GM18499 (cell line): ENCODE measurements around the gene PRR22.
"Not testable (repeated sequence)": the region's sequence is repeated elsewhere in the genome, so short reads cannot be mapped to it uniquely, and the experiment has no call there.

ENCODE experiments used
- ATAC-seq: cut with Tn5 transposase; IDR thresholded peaks from one replicate; pipeline ENCODE4 v1.9.1; 2021; ENCODE audit warnings: moderate number of reproducible peaks; ENCODE audit not compliant: insufficient read depth, unreplicated experiment

PRR22 gene

DNA sequence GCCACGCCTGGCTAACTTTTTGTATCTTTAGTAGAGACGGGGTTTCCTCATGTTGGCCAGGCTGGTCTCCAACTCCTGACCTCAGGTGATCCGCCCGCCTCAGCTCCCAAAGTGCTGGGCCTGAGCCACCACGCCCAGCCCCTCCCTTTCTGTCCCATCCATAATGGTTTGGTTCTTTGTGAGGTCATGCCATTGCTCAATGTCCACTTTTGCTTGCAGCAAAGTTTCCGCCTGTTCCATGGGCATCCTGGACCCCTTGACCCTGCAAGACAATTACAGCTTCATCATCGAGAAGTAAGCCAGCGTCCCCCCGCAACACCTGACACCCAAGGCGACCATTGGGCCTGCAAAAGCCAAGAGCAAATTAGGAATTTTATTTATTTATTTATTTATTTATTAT, 16.6 kb downstream of the PRR22 start:
- no peak for ATAC-seq

DNA sequence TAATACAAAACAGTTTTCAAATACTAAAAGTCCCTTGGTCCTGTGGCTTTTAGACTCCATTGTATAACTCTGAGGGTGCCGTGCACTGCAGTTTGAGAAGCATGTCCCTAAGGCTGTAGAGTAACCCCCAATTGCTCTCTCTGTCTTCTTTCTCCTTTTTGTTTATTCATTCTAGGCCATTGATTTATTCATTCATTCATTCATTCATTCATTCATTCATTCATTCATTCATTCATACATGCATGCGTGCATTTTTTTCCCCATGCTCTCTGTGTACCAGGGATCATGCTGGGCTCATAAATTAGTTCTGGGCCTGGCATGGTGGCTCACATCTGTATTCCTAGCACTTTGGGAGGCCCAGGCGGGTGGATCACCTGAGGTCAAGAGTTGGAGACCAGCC, 19.3 kb downstream of the PRR22 start:
- no peak for ATAC-seq

DNA sequence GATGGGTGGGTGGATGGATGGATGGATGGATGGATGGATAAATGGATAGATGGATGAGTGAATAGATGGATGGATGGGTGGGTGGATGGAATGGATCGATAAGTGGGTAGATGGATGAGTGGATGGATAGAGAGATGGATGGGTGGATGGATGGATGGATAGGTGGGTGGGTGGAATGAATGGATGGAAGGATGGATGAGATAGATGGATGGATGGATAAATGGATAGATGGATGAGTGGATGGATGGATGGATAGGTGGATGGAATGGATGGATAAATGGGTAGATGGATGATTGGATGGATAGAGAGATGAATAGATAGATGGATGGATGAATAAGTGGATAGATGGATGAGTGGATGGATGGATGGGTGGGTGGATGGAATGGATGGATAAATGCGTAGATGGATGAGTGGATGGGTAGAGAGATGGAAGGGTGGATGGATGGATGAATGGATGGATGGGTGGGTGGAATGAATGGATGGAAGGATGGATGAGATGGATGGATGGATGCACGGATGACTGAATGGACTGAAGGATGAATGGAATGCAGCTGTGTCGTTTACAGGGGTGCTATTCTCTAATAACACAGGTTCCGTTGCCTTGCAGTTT, 21.8 kb downstream of the PRR22 start:
- no peak for ATAC-seq

DNA sequence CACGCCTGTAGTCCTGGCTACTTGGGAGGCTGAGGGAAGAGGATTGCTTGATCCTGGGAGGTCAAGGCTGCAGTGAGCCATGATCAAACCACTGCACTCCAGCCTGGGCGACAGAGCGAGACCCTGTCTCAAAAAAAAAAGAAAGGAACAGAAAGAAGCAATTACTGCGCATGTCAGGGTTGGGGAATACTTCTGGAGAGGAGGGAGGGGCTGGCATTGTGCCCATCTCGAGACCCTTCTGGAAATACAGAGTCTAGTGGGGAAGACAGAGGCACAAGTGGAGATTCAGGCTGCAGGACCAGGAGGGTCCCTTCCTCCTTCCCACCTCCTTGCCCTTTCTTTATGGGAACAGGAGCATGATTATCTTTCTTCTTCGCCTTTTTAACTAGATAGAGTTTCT, 30.8 kb downstream of the PRR22 start:
- ATAC-seq, result no peak

DNA sequence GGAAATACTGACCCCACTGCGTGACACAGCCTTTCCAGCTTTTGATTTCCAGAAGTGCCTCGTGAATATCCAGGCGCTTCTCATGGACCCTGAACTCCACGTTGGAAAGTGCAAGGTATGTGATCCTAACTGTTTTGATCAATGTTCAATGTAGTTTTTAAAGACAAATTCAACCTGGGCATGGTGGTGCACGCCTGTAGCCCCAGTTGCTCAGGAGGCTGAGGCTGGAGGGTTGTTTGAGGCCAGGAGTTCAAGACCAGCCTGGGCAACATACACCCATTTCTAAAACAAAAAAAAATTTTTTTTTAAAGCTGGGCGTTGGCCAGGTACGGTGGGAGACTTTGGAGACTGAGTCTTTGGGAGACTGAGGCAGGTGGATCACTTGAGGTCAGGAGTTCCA, 32.8 kb downstream of the PRR22 start:
- no peak for ATAC-seq

DNA sequence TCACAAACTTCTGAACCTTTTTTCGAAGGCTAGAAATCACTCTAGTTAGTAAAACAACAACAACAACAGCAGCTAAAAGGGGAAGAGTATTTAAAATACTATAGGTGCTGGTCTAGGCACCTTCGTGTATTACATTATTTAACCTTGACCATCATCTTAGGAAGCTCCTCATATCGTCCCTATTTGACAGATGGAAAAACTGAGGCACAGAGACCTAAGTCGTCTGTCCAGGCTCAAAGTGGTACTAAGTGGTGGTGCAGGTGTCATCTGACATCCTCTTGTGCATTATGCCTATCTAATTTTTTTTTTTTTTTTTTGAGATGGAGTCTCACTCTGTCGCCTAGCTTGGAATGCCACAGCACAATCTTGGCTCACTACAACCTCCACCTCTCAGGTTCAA, 35.0 kb downstream of the PRR22 start:
- ATAC-seq, result no peak

DNA sequence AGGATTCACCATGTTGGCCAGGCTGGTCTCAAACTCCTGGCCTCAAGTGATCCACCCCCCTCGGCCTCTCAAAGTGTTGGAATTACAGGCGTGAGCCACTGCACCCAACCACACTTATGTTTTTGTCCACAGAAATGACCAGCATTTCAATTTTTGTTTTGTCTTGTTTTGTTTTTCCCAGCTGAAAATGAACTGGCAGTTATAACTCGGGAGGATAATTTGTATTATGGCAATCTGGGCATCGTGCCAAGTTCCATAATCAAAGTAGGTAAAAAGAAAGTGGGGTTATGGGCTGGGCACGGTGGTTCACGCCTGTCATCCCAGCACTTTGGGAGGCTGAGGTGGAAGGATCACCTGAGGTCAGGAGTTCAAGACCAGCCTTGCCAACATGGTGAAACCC, 35.6 kb downstream of the PRR22 start:
- ATAC-seq, result not testable (repeated sequence)

DNA sequence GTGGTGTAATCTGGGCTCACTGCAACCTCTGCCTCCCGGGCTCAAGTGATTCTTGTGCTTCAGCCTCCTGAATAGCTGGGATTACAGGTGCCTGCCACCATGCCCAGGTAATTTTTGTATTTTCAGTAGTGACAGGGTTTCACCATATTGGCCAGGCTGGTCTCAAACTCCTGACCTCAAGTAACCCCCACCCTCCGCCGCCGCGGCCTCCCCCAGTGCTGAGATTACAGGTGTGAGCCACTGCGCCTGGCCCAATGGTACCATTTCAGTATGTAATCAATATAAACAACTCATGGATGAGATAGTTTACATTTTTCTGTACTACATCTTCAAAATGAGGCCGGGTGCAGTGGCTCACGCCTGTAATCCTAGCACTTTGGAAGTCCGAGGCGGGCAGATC, 39.5 kb downstream of the PRR22 start:
- not testable (repeated sequence) for ATAC-seq

DNA sequence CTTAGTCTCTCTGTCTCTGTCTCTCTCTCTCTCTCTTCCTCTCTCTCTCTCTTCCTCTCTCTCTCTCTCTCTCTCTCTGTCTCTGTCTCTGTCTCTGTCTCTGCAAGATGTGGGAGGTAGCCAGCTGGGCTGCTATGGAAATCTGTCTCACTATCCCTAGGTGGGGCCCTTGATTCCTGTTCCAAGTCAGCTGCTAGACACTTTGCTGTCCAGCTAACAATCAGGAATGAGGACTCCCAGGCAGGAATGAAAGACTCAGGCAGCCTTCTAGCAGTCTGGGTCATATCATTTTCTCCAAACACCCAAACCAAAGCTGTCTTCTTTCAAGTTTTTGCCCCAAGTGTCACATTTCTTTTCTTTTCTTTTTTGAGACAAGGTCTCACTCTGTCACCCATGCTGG, 40.9 kb downstream of the PRR22 start:
- ATAC-seq, result no peak

DNA sequence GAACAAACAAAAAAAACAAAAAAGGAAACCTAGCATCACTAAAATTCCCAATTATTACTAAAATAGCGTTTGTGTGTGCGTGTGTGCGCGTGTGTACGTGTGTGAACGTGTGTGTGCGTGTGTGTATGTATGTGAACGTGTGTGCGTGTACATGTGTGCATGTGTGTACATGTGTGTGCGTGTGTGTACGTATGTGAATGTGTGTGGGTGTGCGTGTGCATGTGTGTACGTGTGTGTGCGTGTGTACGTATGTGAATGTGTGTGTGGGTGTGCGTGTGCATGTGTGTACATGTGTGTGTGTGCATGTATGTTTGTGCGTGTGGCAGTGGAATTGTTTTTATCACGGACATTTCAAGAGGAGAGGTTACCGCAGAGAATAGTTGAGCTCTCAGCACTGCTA, 42.5 kb downstream of the PRR22 start:
- no peak for ATAC-seq

DNA sequence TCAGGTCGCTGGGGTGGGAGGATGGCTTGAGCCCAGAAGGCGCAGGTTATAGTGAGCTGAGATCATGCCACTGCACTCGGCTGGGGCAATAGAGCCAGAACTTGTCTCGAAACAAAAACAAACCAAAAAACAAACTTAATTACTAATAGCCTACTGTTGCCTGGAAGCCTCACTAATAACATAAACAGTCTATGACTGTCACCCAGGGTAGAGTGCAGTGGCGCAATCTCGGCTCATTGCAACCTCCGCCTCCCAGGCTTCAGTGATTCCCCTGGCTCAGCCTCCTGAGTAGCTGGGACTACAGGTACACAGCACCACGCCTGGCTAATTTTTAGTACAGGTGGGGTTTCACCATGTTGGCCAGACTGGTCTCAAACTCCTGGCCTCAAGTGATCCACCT, 46.1 kb downstream of the PRR22 start:
- no peak for ATAC-seq

DNA sequence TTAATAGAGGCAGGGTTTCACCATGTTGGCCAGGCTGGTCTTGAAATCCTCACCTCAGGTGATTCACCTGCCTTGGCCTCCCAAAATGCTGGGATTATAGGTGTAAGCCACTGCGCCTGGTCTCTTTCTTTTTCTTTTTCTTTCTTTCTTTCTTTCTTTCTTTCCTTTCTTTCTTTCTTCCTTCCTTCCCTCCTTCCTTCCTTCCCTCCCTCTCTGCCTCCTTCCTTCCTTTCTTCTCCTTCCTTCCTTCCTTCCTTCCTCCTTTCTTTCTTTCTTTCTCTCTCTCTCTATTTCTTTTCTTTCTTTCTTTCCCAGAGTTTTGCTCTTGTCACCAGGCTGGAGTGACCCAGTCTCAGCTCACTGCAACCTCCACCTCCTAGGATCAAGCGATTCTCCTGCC, 51.4 kb downstream of the PRR22 start:
- ATAC-seq, result not testable (repeated sequence)
